Liver (tissue), 3 donors: ENCODE results near the gene RDH11.

Experiments
- EGR1 ChIP-seq, 2 donors: IDR thresholded peaks; 2 replicates each; pipeline ENCODE4 v1.6.1; 2016 to 2018; ENCODE audit warnings: antibody characterized with exemption in 2 of 2, low read depth in 2 of 2
- FOXA1 ChIP-seq: IDR thresholded peaks from 2 replicates; pipeline ENCODE4 v1.6.1; 2016; ENCODE audit warnings: antibody characterized with exemption
- NR2F2 ChIP-seq: IDR thresholded peaks from 2 replicates; pipeline ENCODE4 v1.6.1; 2016; ENCODE audit warnings: antibody characterized with exemption
- YY1 ChIP-seq: IDR thresholded peaks from 2 replicates; pipeline ENCODE4 v1.6.1; 2016; ENCODE audit warnings: antibody characterized with exemption, mild to moderate bottlenecking
- TF ChIP-seq, protein P1 (sequence below): fragments of 150-350 bp; IDR thresholded peaks from 2 replicates; pipeline ENCODE4 v1.5.1; 2017; ENCODE audit warnings: improper control_type of control experiment, low read depth, low read length; ENCODE audit not compliant: missing input control
- TF ChIP-seq, protein P2 (sequence below): IDR thresholded peaks from 2 replicates; pipeline ENCODE4 v1.6.1; 2016; ENCODE audit warnings: antibody characterized with exemption, mild to moderate bottlenecking
- TF ChIP-seq, protein P3 (sequence below): IDR thresholded peaks from 2 replicates; pipeline ENCODE4 v1.6.1; 2016; ENCODE audit warnings: antibody characterized with exemption
- TF ChIP-seq, protein P4 (sequence below): IDR thresholded peaks from 2 replicates; pipeline ENCODE4 v1.6.1; 2016; ENCODE audit warnings: antibody characterized with exemption
- donor health status: healthy.
- donor health status: healthy.

DNA sequence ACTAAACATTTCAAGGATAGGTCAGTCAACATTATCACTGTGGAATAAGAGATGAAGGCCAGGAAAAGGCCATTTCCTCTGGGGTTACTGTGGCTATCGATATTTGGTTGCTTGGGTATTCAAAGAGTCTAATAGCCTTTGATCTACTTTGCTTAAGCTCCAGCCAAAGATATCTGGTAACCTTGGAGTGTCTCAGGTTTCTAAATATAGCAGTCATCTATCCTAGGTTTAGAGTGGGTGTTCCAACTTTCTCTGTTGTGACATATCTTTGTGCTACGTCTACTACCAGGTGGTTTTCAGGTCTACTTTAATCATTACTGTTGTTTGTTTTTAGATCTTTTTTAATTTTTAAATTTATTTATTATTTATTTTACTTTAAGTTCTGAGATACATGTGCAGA is 48.5 kb upstream of the RDH11 start:
- TF ChIP-seq, protein P1, sequence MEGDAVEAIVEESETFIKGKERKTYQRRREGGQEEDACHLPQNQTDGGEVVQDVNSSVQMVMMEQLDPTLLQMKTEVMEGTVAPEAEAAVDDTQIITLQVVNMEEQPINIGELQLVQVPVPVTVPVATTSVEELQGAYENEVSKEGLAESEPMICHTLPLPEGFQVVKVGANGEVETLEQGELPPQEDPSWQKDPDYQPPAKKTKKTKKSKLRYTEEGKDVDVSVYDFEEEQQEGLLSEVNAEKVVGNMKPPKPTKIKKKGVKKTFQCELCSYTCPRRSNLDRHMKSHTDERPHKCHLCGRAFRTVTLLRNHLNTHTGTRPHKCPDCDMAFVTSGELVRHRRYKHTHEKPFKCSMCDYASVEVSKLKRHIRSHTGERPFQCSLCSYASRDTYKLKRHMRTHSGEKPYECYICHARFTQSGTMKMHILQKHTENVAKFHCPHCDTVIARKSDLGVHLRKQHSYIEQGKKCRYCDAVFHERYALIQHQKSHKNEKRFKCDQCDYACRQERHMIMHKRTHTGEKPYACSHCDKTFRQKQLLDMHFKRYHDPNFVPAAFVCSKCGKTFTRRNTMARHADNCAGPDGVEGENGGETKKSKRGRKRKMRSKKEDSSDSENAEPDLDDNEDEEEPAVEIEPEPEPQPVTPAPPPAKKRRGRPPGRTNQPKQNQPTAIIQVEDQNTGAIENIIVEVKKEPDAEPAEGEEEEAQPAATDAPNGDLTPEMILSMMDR = no peak
- TF ChIP-seq, protein P2, sequence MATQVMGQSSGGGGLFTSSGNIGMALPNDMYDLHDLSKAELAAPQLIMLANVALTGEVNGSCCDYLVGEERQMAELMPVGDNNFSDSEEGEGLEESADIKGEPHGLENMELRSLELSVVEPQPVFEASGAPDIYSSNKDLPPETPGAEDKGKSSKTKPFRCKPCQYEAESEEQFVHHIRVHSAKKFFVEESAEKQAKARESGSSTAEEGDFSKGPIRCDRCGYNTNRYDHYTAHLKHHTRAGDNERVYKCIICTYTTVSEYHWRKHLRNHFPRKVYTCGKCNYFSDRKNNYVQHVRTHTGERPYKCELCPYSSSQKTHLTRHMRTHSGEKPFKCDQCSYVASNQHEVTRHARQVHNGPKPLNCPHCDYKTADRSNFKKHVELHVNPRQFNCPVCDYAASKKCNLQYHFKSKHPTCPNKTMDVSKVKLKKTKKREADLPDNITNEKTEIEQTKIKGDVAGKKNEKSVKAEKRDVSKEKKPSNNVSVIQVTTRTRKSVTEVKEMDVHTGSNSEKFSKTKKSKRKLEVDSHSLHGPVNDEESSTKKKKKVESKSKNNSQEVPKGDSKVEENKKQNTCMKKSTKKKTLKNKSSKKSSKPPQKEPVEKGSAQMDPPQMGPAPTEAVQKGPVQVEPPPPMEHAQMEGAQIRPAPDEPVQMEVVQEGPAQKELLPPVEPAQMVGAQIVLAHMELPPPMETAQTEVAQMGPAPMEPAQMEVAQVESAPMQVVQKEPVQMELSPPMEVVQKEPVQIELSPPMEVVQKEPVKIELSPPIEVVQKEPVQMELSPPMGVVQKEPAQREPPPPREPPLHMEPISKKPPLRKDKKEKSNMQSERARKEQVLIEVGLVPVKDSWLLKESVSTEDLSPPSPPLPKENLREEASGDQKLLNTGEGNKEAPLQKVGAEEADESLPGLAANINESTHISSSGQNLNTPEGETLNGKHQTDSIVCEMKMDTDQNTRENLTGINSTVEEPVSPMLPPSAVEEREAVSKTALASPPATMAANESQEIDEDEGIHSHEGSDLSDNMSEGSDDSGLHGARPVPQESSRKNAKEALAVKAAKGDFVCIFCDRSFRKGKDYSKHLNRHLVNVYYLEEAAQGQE = no peak
- no peak for TF ChIP-seq FOXA1
- TF ChIP-seq, protein P3, sequence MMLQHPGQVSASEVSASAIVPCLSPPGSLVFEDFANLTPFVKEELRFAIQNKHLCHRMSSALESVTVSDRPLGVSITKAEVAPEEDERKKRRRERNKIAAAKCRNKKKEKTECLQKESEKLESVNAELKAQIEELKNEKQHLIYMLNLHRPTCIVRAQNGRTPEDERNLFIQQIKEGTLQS = no peak
- no peak for TF ChIP-seq YY1
- TF ChIP-seq NR2F2 = no peak
- TF ChIP-seq, protein P4, sequence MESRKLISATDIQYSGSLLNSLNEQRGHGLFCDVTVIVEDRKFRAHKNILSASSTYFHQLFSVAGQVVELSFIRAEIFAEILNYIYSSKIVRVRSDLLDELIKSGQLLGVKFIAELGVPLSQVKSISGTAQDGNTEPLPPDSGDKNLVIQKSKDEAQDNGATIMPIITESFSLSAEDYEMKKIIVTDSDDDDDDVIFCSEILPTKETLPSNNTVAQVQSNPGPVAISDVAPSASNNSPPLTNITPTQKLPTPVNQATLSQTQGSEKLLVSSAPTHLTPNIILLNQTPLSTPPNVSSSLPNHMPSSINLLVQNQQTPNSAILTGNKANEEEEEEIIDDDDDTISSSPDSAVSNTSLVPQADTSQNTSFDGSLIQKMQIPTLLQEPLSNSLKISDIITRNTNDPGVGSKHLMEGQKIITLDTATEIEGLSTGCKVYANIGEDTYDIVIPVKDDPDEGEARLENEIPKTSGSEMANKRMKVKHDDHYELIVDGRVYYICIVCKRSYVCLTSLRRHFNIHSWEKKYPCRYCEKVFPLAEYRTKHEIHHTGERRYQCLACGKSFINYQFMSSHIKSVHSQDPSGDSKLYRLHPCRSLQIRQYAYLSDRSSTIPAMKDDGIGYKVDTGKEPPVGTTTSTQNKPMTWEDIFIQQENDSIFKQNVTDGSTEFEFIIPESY = no peak
- no peak for TF ChIP-seq EGR1 (IDR thresholded peaks at IDR 0.05; ENCODE audit: low read depth in 2 of 2)
